Measurements from ENCODE around the gene PDE6G. TPM values are rescaled to one million over a fixed set of nuclear protein-coding genes. Genes with fewer than 3 reads are reported as not detected.

PDE6G gene
- total and polyA plus RNA-seq, 3 experiments from 2014 or later, result 1.5 to 2.2 (median 1.9) TPM

- Histone ChIP-seq H3K27ac (ENCODE audit: low read depth, low read length) (no peak overlapping the region), H3K36me3 (ENCODE audit: insufficient read depth, low read length) (peaks cover 23% of the 10 kb centered on the region), H3K9me3 (ENCODE audit: low read length) (no peaks in the 10 kb centered on the region), H3K4me3 (ENCODE audit: low read length) (no peak overlapping the region), H3K4me1 (ENCODE audit: insufficient read depth, low read length) (peaks cover 31% of the 10 kb centered on the region), H3K27me3 (ENCODE audit: insufficient read depth, low read length, poor library complexity, severe bottlenecking) (no peaks in the 10 kb centered on the region)
- peaks cover 0 to 63% (median 1%) of the 10 kb centered on the region in 3 donors for H3K36me3 Mint-ChIP-seq
- peaks cover 19 to 37% (median 25%) of the 10 kb centered on the region in 3 donors for H3K4me1 Mint-ChIP-seq
- no peak for DNase-seq
- ChIA-PET CTCF (no interaction called here), POLR2A (interaction anchor here (2.8 kb wide), 1 partner anchor 17 kb away, joined by 38 read pairs; the partner anchor contains the start of genes ARL16 and HGS)
- peak overlapping the region; percentile 29 to 96 (median 53) for H3K27ac Mint-ChIP-seq
- H3K27me3 Mint-ChIP-seq, result no peaks in the 10 kb centered on the region
- no peaks in the 10 kb centered on the region for H3K9me3 Mint-ChIP-seq
- H3K4me3 Mint-ChIP-seq, result peak overlapping the region in 5 of 7 donors; percentile 8 to 99 (median 80)
These were observed 44.3 kb upstream of the PDE6G start for GRCh38 chr17:81700353-81701287.

GRCh38 chr17:81697261-81698044 lies 41.1 kb upstream of the PDE6G start:
- Mint-ChIP-seq H3K27ac (peak overlapping the region in 3 of 8 donors; percentile 22 to 50 (median 26)), H3K4me1 (peaks cover 5 to 22% (median 12%) of the 10 kb centered on the region in 3 donors), H3K9me3 (no peaks in the 10 kb centered on the region), H3K36me3 (peaks cover 0 to 76% (median 0%) of the 10 kb centered on the region in 3 donors), H3K4me3 (peak overlapping the region in 1 of 7 donors; percentile 40), H3K27me3 (no peaks in the 10 kb centered on the region)
- H3K4me3 ChIP-seq (ENCODE audit: low read length), result no peak overlapping the region
- ChIA-PET CTCF (no interaction called here), POLR2A (no interaction called here)
- H3K4me1 ChIP-seq (ENCODE audit: insufficient read depth, low read length), result peaks cover 18% of the 10 kb centered on the region
- DNase-seq, result no peak
- no peak overlapping the region for H3K27ac ChIP-seq (ENCODE audit: low read depth, low read length)
- no peaks in the 10 kb centered on the region for H3K27me3 ChIP-seq (ENCODE audit: insufficient read depth, low read length, poor library complexity, severe bottlenecking)
- peaks cover 23% of the 10 kb centered on the region for H3K36me3 ChIP-seq (ENCODE audit: insufficient read depth, low read length)
- H3K9me3 ChIP-seq (ENCODE audit: low read length), result no peaks in the 10 kb centered on the region

- no peaks in the 10 kb centered on the region for H3K27me3 ChIP-seq (ENCODE audit: insufficient read depth, low read length, poor library complexity, severe bottlenecking)
- peaks cover 31% of the 10 kb centered on the region for H3K36me3 ChIP-seq (ENCODE audit: insufficient read depth, low read length)
- H3K27ac Mint-ChIP-seq, result peak overlapping the region in 1 of 8 donors; percentile 21
- peaks cover 8% of the 10 kb centered on the region for H3K4me1 ChIP-seq (ENCODE audit: insufficient read depth, low read length)
- H3K4me3 ChIP-seq (ENCODE audit: low read length), result no peak overlapping the region
- H3K27me3 Mint-ChIP-seq, result no peaks in the 10 kb centered on the region
- no peak for DNase-seq
- no peaks in the 10 kb centered on the region for H3K9me3 Mint-ChIP-seq
- peaks cover 0 to 80% (median 0%) of the 10 kb centered on the region in 3 donors for H3K36me3 Mint-ChIP-seq
- POLR2A ChIA-PET, result interaction anchor here (1.3 kb wide), 1 partner anchor 13 kb away, joined by 4 read pairs; the partner anchor contains the start of gene ARL16
- CTCF ChIA-PET, result no interaction called here
- H3K27ac ChIP-seq (ENCODE audit: low read depth, low read length), result no peak overlapping the region
- H3K4me3 Mint-ChIP-seq, result no peak overlapping the region
- no peaks in the 10 kb centered on the region for H3K9me3 ChIP-seq (ENCODE audit: low read length)
- peaks cover 0 to 11% (median 6%) of the 10 kb centered on the region in 3 donors for H3K4me1 Mint-ChIP-seq
These were observed 40.0 kb upstream of the PDE6G start for GRCh38 chr17:81696218-81696941.

- Mint-ChIP-seq H3K36me3 (peaks cover 0 to 80% (median 0%) of the 10 kb centered on the region in 3 donors), H3K27ac (no peak overlapping the region), H3K27me3 (no peaks in the 10 kb centered on the region), H3K4me3 (no peak overlapping the region), H3K9me3 (no peaks in the 10 kb centered on the region), H3K4me1 (peaks cover 0 to 5% (median 4%) of the 10 kb centered on the region in 3 donors)
- Histone ChIP-seq H3K27ac (ENCODE audit: low read depth, low read length) (no peak overlapping the region), H3K4me3 (ENCODE audit: low read length) (no peak overlapping the region), H3K4me1 (ENCODE audit: insufficient read depth, low read length) (peaks cover 2% of the 10 kb centered on the region), H3K27me3 (ENCODE audit: insufficient read depth, low read length, poor library complexity, severe bottlenecking) (no peaks in the 10 kb centered on the region), H3K36me3 (ENCODE audit: insufficient read depth, low read length) (peaks cover 31% of the 10 kb centered on the region), H3K9me3 (ENCODE audit: low read length) (no peaks in the 10 kb centered on the region)
- POLR2A ChIA-PET, result interaction anchor here (1.3 kb wide), 1 partner anchor 13 kb away, joined by 4 read pairs; the partner anchor contains the start of gene ARL16
- CTCF ChIA-PET, result no interaction called here
- no peak for DNase-seq
These were observed 39.5 kb upstream of the PDE6G start for GRCh38 chr17:81695801-81696200.

- CTCF ChIA-PET, result no interaction called here
- peaks cover 31% of the 10 kb centered on the region for H3K36me3 ChIP-seq (ENCODE audit: insufficient read depth, low read length)
These were observed 38.9 kb upstream of the PDE6G start for GRCh38 chr17:81695211-81695610.

GRCh38 chr17:81694810-81695209 lies 38.5 kb upstream of the PDE6G start:
- H3K9me3 Mint-ChIP-seq, result no peaks in the 10 kb centered on the region
- no peak overlapping the region for H3K27ac Mint-ChIP-seq
- ChIA-PET CTCF (no interaction called here), POLR2A (no interaction called here)
- Histone ChIP-seq H3K36me3 (ENCODE audit: insufficient read depth, low read length) (peaks cover 31% of the 10 kb centered on the region), H3K27me3 (ENCODE audit: insufficient read depth, low read length, poor library complexity, severe bottlenecking) (no peaks in the 10 kb centered on the region), H3K4me3 (ENCODE audit: low read length) (no peak overlapping the region), H3K27ac (ENCODE audit: low read depth, low read length) (no peak overlapping the region), H3K9me3 (ENCODE audit: low read length) (no peaks in the 10 kb centered on the region), H3K4me1 (ENCODE audit: insufficient read depth, low read length) (no peaks in the 10 kb centered on the region)
- H3K4me3 Mint-ChIP-seq, result no peak overlapping the region
- no peaks in the 10 kb centered on the region for H3K27me3 Mint-ChIP-seq
- DNase-seq, result no peak
- peaks cover 0 to 86% (median 0%) of the 10 kb centered on the region in 3 donors for H3K36me3 Mint-ChIP-seq
- peaks cover 0 to 3% (median 3%) of the 10 kb centered on the region in 3 donors for H3K4me1 Mint-ChIP-seq

More at GRCh38 chr17:81695211-81695610, 38.9 kb upstream of the PDE6G start:
- H3K27ac Mint-ChIP-seq, result no peak overlapping the region
- no peak overlapping the region for H3K4me3 ChIP-seq (ENCODE audit: low read length)
- no peaks in the 10 kb centered on the region for H3K27me3 Mint-ChIP-seq
- H3K4me1 Mint-ChIP-seq, result peaks cover 0 to 3% (median 3%) of the 10 kb centered on the region in 3 donors
- no peaks in the 10 kb centered on the region for H3K9me3 ChIP-seq (ENCODE audit: low read length)
- no peak for DNase-seq
- H3K27me3 ChIP-seq (ENCODE audit: insufficient read depth, low read length, poor library complexity, severe bottlenecking), result no peaks in the 10 kb centered on the region
- H3K27ac ChIP-seq (ENCODE audit: low read depth, low read length), result no peak overlapping the region
- H3K36me3 Mint-ChIP-seq, result peaks cover 0 to 82% (median 0%) of the 10 kb centered on the region in 3 donors
- H3K4me1 ChIP-seq (ENCODE audit: insufficient read depth, low read length), result no peaks in the 10 kb centered on the region
- POLR2A ChIA-PET, result interaction anchor here (1.3 kb wide), 1 partner anchor 12 kb away, joined by 4 read pairs; the partner anchor contains the start of gene ARL16
- no peak overlapping the region for H3K4me3 Mint-ChIP-seq
- H3K9me3 Mint-ChIP-seq, result no peaks in the 10 kb centered on the region

GRCh38 chr17:81693509-81694210 lies 37.3 kb upstream of the PDE6G start:
- DNase-seq, result no peak
- Histone ChIP-seq H3K4me1 (ENCODE audit: insufficient read depth, low read length) (no peaks in the 10 kb centered on the region), H3K27ac (ENCODE audit: low read depth, low read length) (no peak overlapping the region), H3K27me3 (ENCODE audit: insufficient read depth, low read length, poor library complexity, severe bottlenecking) (no peaks in the 10 kb centered on the region), H3K9me3 (ENCODE audit: low read length) (no peaks in the 10 kb centered on the region), H3K36me3 (ENCODE audit: insufficient read depth, low read length) (peaks cover 33% of the 10 kb centered on the region), H3K4me3 (ENCODE audit: low read length) (no peak overlapping the region)
- peaks cover 0 to 8% (median 4%) of the 10 kb centered on the region in 3 donors for H3K4me1 Mint-ChIP-seq
- H3K27me3 Mint-ChIP-seq, result no peaks in the 10 kb centered on the region
- CTCF ChIA-PET, result interaction anchor here (0.9 to 1.6 kb wide), 2 partner anchors 10 to 1084 kb away, joined by 3 to 4 read pairs; partner anchors contain the start of genes ARL16 and HGS
- no peak overlapping the region for H3K27ac Mint-ChIP-seq
- peaks cover 0 to 92% (median 5%) of the 10 kb centered on the region in 3 donors for H3K36me3 Mint-ChIP-seq
- H3K4me3 Mint-ChIP-seq, result no peak overlapping the region
- POLR2A ChIA-PET, result no interaction called here
- no peaks in the 10 kb centered on the region for H3K9me3 Mint-ChIP-seq
